ENCODE results near the gene PDE6G. TPM values are rescaled to one million over a fixed set of nuclear protein-coding genes. Genes with fewer than 3 reads are reported as not detected.
A peak's percentile ranks its signal among the peaks of the same experiment; 100 is the strongest.

PDE6G gene
- total and polyA plus RNA-seq, 2 of the 13 experiments (the other 11 are each of a cell fraction or from before 2014, with no cell fraction given): 1.4 to 6.7 TPM

- TF ChIP-seq LCORL (IDR thresholded peaks at IDR 0.05): no peak
- no peak for TF ChIP-seq LCORL (CRISPR knock-in tag; IDR thresholded peaks at IDR 0.05)
- TF ChIP-seq MED8 (CRISPR knock-in tag; IDR thresholded peaks at IDR 0.05; ENCODE audit: insufficient replicate concordance): peak; percentile 41
- TF ChIP-seq ZKSCAN8 (CRISPR knock-in tag; IDR thresholded peaks at IDR 0.05; ENCODE audit: borderline replicate concordance): peak; percentile 63; the same call in 1 of the 2 replicates
- TF ChIP-seq ZNF761 (CRISPR knock-in tag; conservative IDR thresholded peaks at IDR 0.05): 0 out of 2 replicates have a peak, but pooled peaks have one; percentile 59
- TF ChIP-seq NFYC (CRISPR knock-in tag; IDR thresholded peaks at IDR 0.05): no peak
- 0 out of 2 replicates have a peak, but pooled peaks have one; percentile 24 for TF ChIP-seq FOXM1 (CRISPR knock-in tag; IDR thresholded peaks at IDR 0.05)
- no peak for TF ChIP-seq TCF12 (IDR thresholded peaks at IDR 0.05)
- TF ChIP-seq TCF12 (CRISPR knock-in tag; IDR thresholded peaks at IDR 0.05): peak; percentile 58
- no peak for TF ChIP-seq MLXIP (CRISPR knock-in tag; IDR thresholded peaks at IDR 0.05; ENCODE audit: borderline replicate concordance)
- TF ChIP-seq HNRNPL (IDR thresholded peaks at IDR 0.05; ENCODE audit: low read depth, low read length): 0 out of 2 replicates have a peak, but pooled peaks have one; percentile 11
- TF ChIP-seq KDM6A (CRISPR knock-in tag; IDR thresholded peaks at IDR 0.05; ENCODE audit: low read depth): peak; percentile 36; the same call in 1 of the 2 replicates
- TF ChIP-seq ZSCAN30 (CRISPR knock-in tag; IDR thresholded peaks at IDR 0.05): no peak
- peak; percentile 18 for TF ChIP-seq ZNF687 (CRISPR knock-in tag; IDR thresholded peaks at IDR 0.05)
- peak; percentile 56; the same call in 1 of the 2 replicates for TF ChIP-seq KLF12 (CRISPR knock-in tag; IDR thresholded peaks at IDR 0.05; ENCODE audit: borderline replicate concordance)
- TF ChIP-seq AHDC1 (CRISPR knock-in tag; IDR thresholded peaks at IDR 0.05; ENCODE audit: borderline replicate concordance): no peak
- TF ChIP-seq TMF1 (CRISPR knock-in tag; IDR thresholded peaks at IDR 0.05; ENCODE audit: low read depth): 0 out of 2 replicates have a peak, but pooled peaks have one; percentile 63
These were observed 45.1 kb upstream of the PDE6G start (continued) for GRCh38 chr17:81701288-81702071.
